ENCODE measurements around the gene DIAPH2. TPM values are rescaled to one million over a fixed set of nuclear protein-coding genes. Genes with fewer than 3 reads are reported as not detected.

The DIAPH2 gene
- polyA plus RNA-seq, 1 experiment = 3.1 TPM

- no peak for DNase-seq (ENCODE audit: low read depth)
- no peak for TF ChIP-seq CTCF (IDR thresholded peaks at IDR 0.05; ENCODE audit: insufficient read depth, low read depth, low read length)
- CTCF ChIA-PET = no interaction called here
- H3K4me3 ChIP-seq (ENCODE audit: low read depth, low read length) = no peak overlapping the region
- H3K27me3 ChIP-seq (ENCODE audit: control insufficient read depth, insufficient read depth, low read length) = no peaks in the 10 kb centered on the region
- H3K36me3 ChIP-seq (ENCODE audit: control insufficient read depth, insufficient read depth, low read length) = no peaks in the 10 kb centered on the region
- POLR2A ChIA-PET = no interaction called here
Measured at GRCh38 chrX:97504431-97504830, 819.8 kb downstream of the DIAPH2 start.

DNA sequence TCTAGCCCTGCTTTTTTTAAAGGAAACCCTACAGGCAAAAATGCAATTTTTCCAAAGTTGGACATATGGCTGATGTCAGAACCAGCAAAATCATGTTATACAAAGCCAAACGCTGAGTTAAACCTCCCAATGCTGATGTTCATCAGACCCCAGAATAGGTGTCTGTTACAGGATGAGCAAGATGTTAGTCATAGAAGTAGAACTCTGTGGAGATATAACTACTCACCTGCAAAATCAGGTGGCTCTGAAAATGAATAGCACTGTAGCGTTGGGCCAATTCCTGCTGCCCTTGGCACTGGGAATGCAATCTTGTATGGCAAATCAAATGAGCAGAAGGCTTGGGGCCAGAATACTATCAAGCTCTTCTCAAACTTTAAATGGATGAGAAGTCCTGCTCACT lies 833.1 kb downstream of the DIAPH2 start:
- Histone ChIP-seq H3K27me3 (ENCODE audit: control insufficient read depth, insufficient read depth, low read length) (no peaks in the 10 kb centered on the region), H3K36me3 (ENCODE audit: control insufficient read depth, insufficient read depth, low read length) (no peaks in the 10 kb centered on the region), H3K4me3 (ENCODE audit: low read depth, low read length) (no peak overlapping the region)
- ChIA-PET CTCF (no interaction called here), POLR2A (no interaction called here)
- DNase-seq (ENCODE audit: low read depth) = no peak
- TF ChIP-seq CTCF (IDR thresholded peaks at IDR 0.05; ENCODE audit: insufficient read depth, low read depth, low read length) = no peak

- DNase-seq (ENCODE audit: low read depth) = no peak
- no peaks in the 10 kb centered on the region for H3K27me3 ChIP-seq (ENCODE audit: control insufficient read depth, insufficient read depth, low read length)
- H3K36me3 ChIP-seq (ENCODE audit: control insufficient read depth, insufficient read depth, low read length) = no peaks in the 10 kb centered on the region
- H3K4me3 ChIP-seq (ENCODE audit: low read depth, low read length) = no peak overlapping the region
- ChIA-PET CTCF (no interaction called here), POLR2A (no interaction called here)
- no peak for TF ChIP-seq CTCF (IDR thresholded peaks at IDR 0.05; ENCODE audit: insufficient read depth, low read depth, low read length)
Measured at GRCh38 chrX:97522307-97522706, 837.7 kb downstream of the DIAPH2 start.

DNA sequence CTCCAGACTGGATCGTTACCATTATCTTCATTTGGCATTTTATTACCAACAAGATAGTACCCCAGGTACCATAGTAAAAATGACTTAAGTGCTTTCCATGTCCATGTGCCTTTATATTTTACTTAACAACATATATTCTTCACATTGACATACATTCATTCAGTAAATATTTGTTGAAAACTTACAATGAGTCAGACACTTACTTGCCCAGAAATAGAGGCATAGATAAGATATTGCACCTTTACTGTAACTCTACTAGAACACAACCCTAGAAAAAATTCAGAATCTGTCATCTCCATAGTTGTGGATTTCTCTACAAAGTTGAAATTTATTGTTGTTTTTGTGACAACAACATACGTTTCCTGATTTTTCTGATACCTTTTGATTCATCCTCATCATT lies 839.7 kb downstream of the DIAPH2 start:
- Histone ChIP-seq H3K27me3 (ENCODE audit: control insufficient read depth, insufficient read depth, low read length) (no peaks in the 10 kb centered on the region), H3K36me3 (ENCODE audit: control insufficient read depth, insufficient read depth, low read length) (no peaks in the 10 kb centered on the region), H3K4me3 (ENCODE audit: low read depth, low read length) (no peak overlapping the region)
- DNase-seq (ENCODE audit: low read depth) = no peak
- TF ChIP-seq CTCF (IDR thresholded peaks at IDR 0.05; ENCODE audit: insufficient read depth, low read depth, low read length) = no peak
- CTCF ChIA-PET = interaction anchor here (1.2 kb wide), 1 partner anchor 52 kb away, joined by 3 read pairs; no protein-coding TSS in a partner anchor
- POLR2A ChIA-PET = no interaction called here

DNA sequence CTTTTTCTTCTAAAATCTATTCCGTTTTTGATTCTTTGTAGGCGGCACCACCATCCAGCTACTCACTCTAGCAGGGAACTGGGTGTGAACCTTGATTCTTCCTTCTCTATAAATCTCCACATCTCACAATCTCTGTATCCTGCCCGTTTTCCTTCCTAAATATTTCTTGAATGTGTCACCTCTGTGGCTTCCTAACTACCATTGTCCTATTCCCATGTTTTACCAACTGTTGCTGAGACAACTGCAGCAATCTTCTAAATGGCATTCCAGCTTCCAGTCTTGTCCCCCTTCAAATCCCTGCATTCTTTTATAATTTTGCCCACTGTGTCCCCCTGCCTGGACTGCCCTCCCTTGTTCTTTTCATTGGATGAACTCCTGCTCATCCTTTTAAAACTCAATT lies 840.4 kb downstream of the DIAPH2 start:
- Histone ChIP-seq H3K36me3 (ENCODE audit: control insufficient read depth, insufficient read depth, low read length) (no peaks in the 10 kb centered on the region), H3K4me3 (ENCODE audit: low read depth, low read length) (no peak overlapping the region), H3K27me3 (ENCODE audit: control insufficient read depth, insufficient read depth, low read length) (no peaks in the 10 kb centered on the region)
- POLR2A ChIA-PET = no interaction called here
- no peak for DNase-seq (ENCODE audit: low read depth)
- TF ChIP-seq CTCF (IDR thresholded peaks at IDR 0.05; ENCODE audit: insufficient read depth, low read depth, low read length) = no peak
- CTCF ChIA-PET = no interaction called here
